ENCODE results near the gene DUSP28.

DNA sequence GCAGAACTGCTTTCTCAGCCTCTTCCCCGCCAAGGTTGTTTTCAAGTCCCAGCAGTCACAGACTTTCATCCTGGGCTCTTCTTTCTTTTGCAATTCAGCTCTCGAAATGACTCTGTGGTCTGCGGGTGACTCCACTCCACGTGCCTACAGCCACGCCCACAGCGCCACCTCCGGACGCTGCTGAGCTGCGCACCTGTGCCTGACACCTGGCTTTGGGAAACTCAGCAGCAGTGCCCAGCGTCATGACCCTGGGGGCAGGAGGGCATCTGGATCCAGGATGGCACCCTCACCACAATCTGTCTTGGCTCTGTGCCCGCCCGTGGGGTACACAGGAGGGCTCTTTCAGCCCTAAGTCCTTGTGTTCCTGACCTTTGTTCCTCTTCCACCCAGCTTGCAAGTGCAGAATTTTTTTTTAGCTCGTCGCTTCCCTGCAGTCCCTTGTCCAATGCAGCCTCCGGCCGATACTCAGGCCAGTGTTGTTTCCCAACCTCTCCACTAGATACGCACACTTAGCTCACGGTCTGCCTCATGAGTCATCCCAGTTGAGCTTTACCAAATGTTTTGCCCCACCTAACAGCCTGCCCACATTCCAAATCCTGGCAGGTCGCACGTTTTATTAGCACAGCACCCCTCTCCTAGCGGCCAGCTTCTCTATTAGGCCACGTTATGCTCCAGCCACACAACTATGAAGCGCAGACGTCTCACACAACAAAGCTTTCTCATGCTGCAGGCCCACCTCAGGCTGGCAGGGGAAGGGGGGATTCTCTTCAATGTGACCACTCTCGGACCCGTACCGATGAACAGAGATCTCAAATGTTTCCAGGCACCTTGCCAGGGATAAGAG lies 19.8 kb downstream of the DUSP28 start:
- TF ChIP-seq, protein P1, sequence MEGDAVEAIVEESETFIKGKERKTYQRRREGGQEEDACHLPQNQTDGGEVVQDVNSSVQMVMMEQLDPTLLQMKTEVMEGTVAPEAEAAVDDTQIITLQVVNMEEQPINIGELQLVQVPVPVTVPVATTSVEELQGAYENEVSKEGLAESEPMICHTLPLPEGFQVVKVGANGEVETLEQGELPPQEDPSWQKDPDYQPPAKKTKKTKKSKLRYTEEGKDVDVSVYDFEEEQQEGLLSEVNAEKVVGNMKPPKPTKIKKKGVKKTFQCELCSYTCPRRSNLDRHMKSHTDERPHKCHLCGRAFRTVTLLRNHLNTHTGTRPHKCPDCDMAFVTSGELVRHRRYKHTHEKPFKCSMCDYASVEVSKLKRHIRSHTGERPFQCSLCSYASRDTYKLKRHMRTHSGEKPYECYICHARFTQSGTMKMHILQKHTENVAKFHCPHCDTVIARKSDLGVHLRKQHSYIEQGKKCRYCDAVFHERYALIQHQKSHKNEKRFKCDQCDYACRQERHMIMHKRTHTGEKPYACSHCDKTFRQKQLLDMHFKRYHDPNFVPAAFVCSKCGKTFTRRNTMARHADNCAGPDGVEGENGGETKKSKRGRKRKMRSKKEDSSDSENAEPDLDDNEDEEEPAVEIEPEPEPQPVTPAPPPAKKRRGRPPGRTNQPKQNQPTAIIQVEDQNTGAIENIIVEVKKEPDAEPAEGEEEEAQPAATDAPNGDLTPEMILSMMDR (IDR thresholded peaks at IDR 0.05) = peak in 1 of 4 experiments; percentile 6
- peak; percentile 58 for TF ChIP-seq POLR2AphosphoS5 (IDR thresholded peaks at IDR 0.05)

All from gastroesophageal sphincter (tissue), 3 donors.